ENCODE measurements around the gene DIS3L2.

The DIS3L2 gene

GRCh38 chr2:231985823-231986261, 24.3 kb downstream of the DIS3L2 start:
- Histone ChIP-seq H3K9me3 (ENCODE audit: control insufficient read depth in 1 of 2, low read length in 2 of 2) (no peaks in the 10 kb centered on the region), H3K4me1 (ENCODE audit: control insufficient read depth in 1 of 2, insufficient read depth in 2 of 2, low read length in 2 of 2) (peaks cover 0 to 6% of the 10 kb centered on the region in 2 donors), H3K4me3 (ENCODE audit: low read depth in 1 of 2, low read length in 2 of 2) (no peak overlapping the region), H3K27me3 (ENCODE audit: control insufficient read depth in 1 of 2, insufficient read depth in 2 of 2, low read length in 2 of 2) (no peaks in the 10 kb centered on the region), H3K36me3 (ENCODE audit: control insufficient read depth in 1 of 2, insufficient read depth in 2 of 2, low read length in 2 of 2) (no peaks in the 10 kb centered on the region), H3K9ac (ENCODE audit: low read depth in 1 of 2, low read length in 2 of 2) (no peak overlapping the region), H3K27ac (ENCODE audit: low read depth, low read length) (no peak overlapping the region)

GRCh38 chr2:231987124-231987727, 25.7 kb downstream of the DIS3L2 start:
- H3K36me3 ChIP-seq (ENCODE audit: control insufficient read depth in 1 of 2, insufficient read depth in 2 of 2, low read length in 2 of 2), result no peaks in the 10 kb centered on the region
- H3K4me1 ChIP-seq (ENCODE audit: control insufficient read depth in 1 of 2, insufficient read depth in 2 of 2, low read length in 2 of 2), result peaks cover 0 to 6% of the 10 kb centered on the region in 2 donors
- H3K9ac ChIP-seq (ENCODE audit: low read depth in 1 of 2, low read length in 2 of 2), result no peak overlapping the region
- no peak overlapping the region for H3K4me3 ChIP-seq (ENCODE audit: low read depth in 1 of 2, low read length in 2 of 2)
- no peak overlapping the region for H3K27ac ChIP-seq (ENCODE audit: low read depth, low read length)
- H3K27me3 ChIP-seq (ENCODE audit: control insufficient read depth in 1 of 2, insufficient read depth in 2 of 2, low read length in 2 of 2), result no peaks in the 10 kb centered on the region
- no peaks in the 10 kb centered on the region for H3K9me3 ChIP-seq (ENCODE audit: control insufficient read depth in 1 of 2, low read length in 2 of 2)

DNA sequence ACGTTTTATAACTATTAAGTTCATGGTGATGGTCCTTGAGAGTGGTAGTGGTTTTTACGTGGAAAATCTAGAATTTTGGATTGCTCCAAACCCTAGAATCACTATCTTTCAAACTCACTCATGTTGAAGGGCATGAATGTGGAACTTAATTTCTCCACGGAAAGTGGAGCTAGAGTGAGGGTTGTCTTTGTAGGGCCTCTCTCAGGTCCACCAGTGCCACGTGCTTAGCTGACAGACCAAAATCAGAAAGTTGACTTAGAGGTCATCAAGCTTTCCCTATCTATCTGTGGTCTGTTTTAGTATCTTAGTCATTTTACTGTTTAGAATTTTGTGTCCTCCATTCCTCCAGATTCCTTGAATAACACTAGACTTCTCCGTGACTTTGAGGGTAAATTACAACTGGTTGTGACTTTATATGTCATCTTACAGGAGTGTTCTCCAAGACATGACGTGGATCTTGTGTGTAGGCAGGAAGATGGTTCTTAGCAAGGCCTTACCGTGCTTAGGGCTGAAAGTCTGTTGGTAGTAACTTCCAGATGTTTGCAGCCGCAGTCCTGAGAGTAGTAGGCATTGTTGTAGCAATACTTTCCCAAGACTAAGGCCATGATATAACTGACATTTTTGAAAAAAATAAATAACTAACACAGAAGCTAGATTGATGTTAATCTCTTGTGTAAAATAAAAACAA, 26.8 kb downstream of the DIS3L2 start:
- Histone ChIP-seq H3K9ac (ENCODE audit: low read depth in 1 of 2, low read length in 2 of 2) (no peak overlapping the region), H3K9me3 (ENCODE audit: control insufficient read depth in 1 of 2, low read length in 2 of 2) (no peaks in the 10 kb centered on the region), H3K27me3 (ENCODE audit: control insufficient read depth in 1 of 2, insufficient read depth in 2 of 2, low read length in 2 of 2) (no peaks in the 10 kb centered on the region), H3K4me3 (ENCODE audit: low read depth in 1 of 2, low read length in 2 of 2) (no peak overlapping the region), H3K36me3 (ENCODE audit: control insufficient read depth in 1 of 2, insufficient read depth in 2 of 2, low read length in 2 of 2) (no peaks in the 10 kb centered on the region), H3K4me1 (ENCODE audit: control insufficient read depth in 1 of 2, insufficient read depth in 2 of 2, low read length in 2 of 2) (peaks cover 0 to 6% of the 10 kb centered on the region in 2 donors), H3K27ac (ENCODE audit: low read depth, low read length) (no peak overlapping the region)

DNA sequence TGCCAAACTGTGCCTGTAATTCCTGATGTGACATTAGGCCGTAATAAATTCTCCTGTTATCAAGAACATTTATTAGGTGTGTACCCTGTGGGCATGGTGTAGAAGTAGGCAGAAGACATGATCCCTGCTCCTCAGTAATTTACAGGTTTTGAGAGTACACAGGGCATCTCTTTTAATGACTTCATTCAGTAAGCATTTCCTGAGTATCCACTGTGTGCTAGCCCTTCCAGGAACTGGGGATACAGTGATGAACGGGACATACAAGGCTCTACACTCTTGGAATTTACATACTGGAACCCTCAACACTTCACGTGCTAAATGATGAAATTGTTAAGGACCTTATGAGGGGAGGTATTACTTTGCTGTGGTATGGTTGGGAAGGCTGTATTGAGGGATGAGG, 30.2 kb downstream of the DIS3L2 start:
- Histone ChIP-seq H3K27ac (ENCODE audit: low read depth, low read length) (no peak overlapping the region), H3K9me3 (ENCODE audit: control insufficient read depth in 1 of 2, low read length in 2 of 2) (no peaks in the 10 kb centered on the region), H3K4me3 (ENCODE audit: low read depth in 1 of 2, low read length in 2 of 2) (no peak overlapping the region), H3K4me1 (ENCODE audit: control insufficient read depth in 1 of 2, insufficient read depth in 2 of 2, low read length in 2 of 2) (peaks cover 0 to 6% of the 10 kb centered on the region in 2 donors), H3K9ac (ENCODE audit: low read depth in 1 of 2, low read length in 2 of 2) (no peak overlapping the region), H3K36me3 (ENCODE audit: control insufficient read depth in 1 of 2, insufficient read depth in 2 of 2, low read length in 2 of 2) (no peaks in the 10 kb centered on the region), H3K27me3 (ENCODE audit: control insufficient read depth in 1 of 2, insufficient read depth in 2 of 2, low read length in 2 of 2) (no peaks in the 10 kb centered on the region)

DNA sequence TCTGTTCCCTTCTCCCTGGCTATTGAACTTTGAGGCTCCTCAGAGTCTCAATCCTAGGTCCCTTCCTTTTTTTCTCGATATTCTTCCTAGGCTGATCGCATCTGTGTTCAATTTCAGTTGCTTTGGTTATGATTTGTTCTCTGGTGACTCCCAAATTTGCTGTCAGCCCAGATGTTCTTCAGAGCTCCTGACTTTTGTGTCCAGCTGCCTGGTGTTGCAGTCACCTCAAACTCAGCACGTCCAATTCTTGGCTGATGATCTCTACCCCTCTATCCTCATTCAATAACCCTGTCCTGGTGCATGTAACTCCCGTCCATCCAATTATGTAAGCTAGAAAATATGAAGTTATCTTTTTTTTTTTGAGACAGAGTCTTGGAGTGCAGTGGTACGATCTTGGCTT, 31.4 kb downstream of the DIS3L2 start:
- H3K27ac ChIP-seq (ENCODE audit: low read depth, low read length), result no peak overlapping the region
- no peaks in the 10 kb centered on the region for H3K4me1 ChIP-seq (ENCODE audit: control insufficient read depth in 1 of 2, insufficient read depth in 2 of 2, low read length in 2 of 2)
- no peaks in the 10 kb centered on the region for H3K9me3 ChIP-seq (ENCODE audit: control insufficient read depth in 1 of 2, low read length in 2 of 2)
- no peaks in the 10 kb centered on the region for H3K27me3 ChIP-seq (ENCODE audit: control insufficient read depth in 1 of 2, insufficient read depth in 2 of 2, low read length in 2 of 2)
- H3K4me3 ChIP-seq (ENCODE audit: low read depth in 1 of 2, low read length in 2 of 2), result no peak overlapping the region
- no peak overlapping the region for H3K9ac ChIP-seq (ENCODE audit: low read depth in 1 of 2, low read length in 2 of 2)
- H3K36me3 ChIP-seq (ENCODE audit: control insufficient read depth in 1 of 2, insufficient read depth in 2 of 2, low read length in 2 of 2), result no peaks in the 10 kb centered on the region

- no peak overlapping the region for H3K27ac ChIP-seq (ENCODE audit: low read depth, low read length)
- peaks cover 0 to 6% of the 10 kb centered on the region in 2 donors for H3K4me1 ChIP-seq (ENCODE audit: control insufficient read depth in 1 of 2, insufficient read depth in 2 of 2, low read length in 2 of 2)
- H3K9ac ChIP-seq (ENCODE audit: low read depth in 1 of 2, low read length in 2 of 2), result no peak overlapping the region
- no peaks in the 10 kb centered on the region for H3K27me3 ChIP-seq (ENCODE audit: control insufficient read depth in 1 of 2, insufficient read depth in 2 of 2, low read length in 2 of 2)
- H3K4me3 ChIP-seq (ENCODE audit: low read depth in 1 of 2, low read length in 2 of 2), result no peak overlapping the region
- no peaks in the 10 kb centered on the region for H3K9me3 ChIP-seq (ENCODE audit: control insufficient read depth in 1 of 2, low read length in 2 of 2)
- no peaks in the 10 kb centered on the region for H3K36me3 ChIP-seq (ENCODE audit: control insufficient read depth in 1 of 2, insufficient read depth in 2 of 2, low read length in 2 of 2)
These were observed 35.5 kb downstream of the DIS3L2 start for GRCh38 chr2:231996797-231997540.

- no peak overlapping the region for H3K4me3 ChIP-seq (ENCODE audit: low read depth in 1 of 2, low read length in 2 of 2)
- no peaks in the 10 kb centered on the region for H3K9me3 ChIP-seq (ENCODE audit: control insufficient read depth in 1 of 2, low read length in 2 of 2)
- H3K4me1 ChIP-seq (ENCODE audit: control insufficient read depth in 1 of 2, insufficient read depth in 2 of 2, low read length in 2 of 2), result peaks cover 0 to 6% of the 10 kb centered on the region in 2 donors
- no peak overlapping the region for H3K9ac ChIP-seq (ENCODE audit: low read depth in 1 of 2, low read length in 2 of 2)
- no peaks in the 10 kb centered on the region for H3K36me3 ChIP-seq (ENCODE audit: control insufficient read depth in 1 of 2, insufficient read depth in 2 of 2, low read length in 2 of 2)
- H3K27ac ChIP-seq (ENCODE audit: low read depth, low read length), result no peak overlapping the region
- H3K27me3 ChIP-seq (ENCODE audit: control insufficient read depth in 1 of 2, insufficient read depth in 2 of 2, low read length in 2 of 2), result no peaks in the 10 kb centered on the region
These were observed 36.5 kb downstream of the DIS3L2 start for GRCh38 chr2:231998046-231998445.

DNA sequence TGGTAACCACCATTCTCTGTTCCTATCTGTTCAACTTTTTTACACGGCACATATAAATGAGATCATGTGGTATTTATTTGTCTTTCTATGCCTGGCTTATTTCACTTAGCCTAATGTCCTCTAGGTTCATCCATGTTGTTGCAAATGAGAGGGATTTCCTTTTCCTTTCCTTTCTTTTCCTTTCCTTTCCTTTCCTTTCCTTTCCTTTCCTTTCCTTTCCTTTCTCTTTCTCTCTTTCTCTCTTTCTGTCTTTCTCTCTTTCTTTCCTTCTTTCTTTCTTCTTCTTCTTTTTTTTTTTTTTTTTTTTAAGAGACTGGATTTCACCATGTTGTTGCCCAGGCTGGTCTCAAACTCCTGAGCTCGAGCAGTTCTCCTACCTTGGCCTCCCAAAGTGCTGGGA, 38.9 kb downstream of the DIS3L2 start:
- peaks cover 0 to 6% of the 10 kb centered on the region in 2 donors for H3K4me1 ChIP-seq (ENCODE audit: control insufficient read depth in 1 of 2, insufficient read depth in 2 of 2, low read length in 2 of 2)
- no peaks in the 10 kb centered on the region for H3K9me3 ChIP-seq (ENCODE audit: control insufficient read depth in 1 of 2, low read length in 2 of 2)
- H3K9ac ChIP-seq (ENCODE audit: low read depth in 1 of 2, low read length in 2 of 2), result no peak overlapping the region

GRCh38 chr2:232001073-232001472, 39.6 kb downstream of the DIS3L2 start:
- Histone ChIP-seq H3K27ac (ENCODE audit: low read depth, low read length) (no peak overlapping the region), H3K36me3 (ENCODE audit: control insufficient read depth in 1 of 2, insufficient read depth in 2 of 2, low read length in 2 of 2) (no peaks in the 10 kb centered on the region), H3K4me3 (ENCODE audit: low read depth in 1 of 2, low read length in 2 of 2) (no peak overlapping the region), H3K4me1 (ENCODE audit: control insufficient read depth in 1 of 2, insufficient read depth in 2 of 2, low read length in 2 of 2) (peaks cover 0 to 6% of the 10 kb centered on the region in 2 donors), H3K9ac (ENCODE audit: low read depth in 1 of 2, low read length in 2 of 2) (no peak overlapping the region), H3K9me3 (ENCODE audit: control insufficient read depth in 1 of 2, low read length in 2 of 2) (no peaks in the 10 kb centered on the region), H3K27me3 (ENCODE audit: control insufficient read depth in 1 of 2, insufficient read depth in 2 of 2, low read length in 2 of 2) (no peaks in the 10 kb centered on the region)

More for the DNA sequence above, 38.9 kb downstream of the DIS3L2 start:
- Histone ChIP-seq H3K27ac (ENCODE audit: low read depth, low read length) (no peak overlapping the region), H3K36me3 (ENCODE audit: control insufficient read depth in 1 of 2, insufficient read depth in 2 of 2, low read length in 2 of 2) (no peaks in the 10 kb centered on the region), H3K4me3 (ENCODE audit: low read depth in 1 of 2, low read length in 2 of 2) (no peak overlapping the region), H3K27me3 (ENCODE audit: control insufficient read depth in 1 of 2, insufficient read depth in 2 of 2, low read length in 2 of 2) (no peaks in the 10 kb centered on the region)

DNA sequence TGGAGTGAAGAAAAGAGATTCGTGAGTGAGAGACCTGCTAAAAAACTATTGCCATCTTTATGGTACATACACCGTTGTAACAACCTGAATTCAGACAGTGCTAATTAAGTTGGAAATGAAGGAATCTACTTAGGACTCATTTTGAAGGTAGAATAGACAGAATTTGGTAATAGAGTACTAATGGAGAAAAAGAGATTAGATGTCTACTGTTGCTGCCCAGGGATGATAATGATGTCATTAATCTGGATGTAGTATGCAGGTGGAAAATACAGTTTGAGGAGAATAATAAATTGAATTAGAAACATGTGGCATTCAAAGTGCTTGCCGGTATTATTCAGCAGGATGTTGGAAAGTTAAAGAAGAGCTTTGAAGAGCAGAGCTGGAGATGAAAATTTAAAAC, 44.7 kb downstream of the DIS3L2 start:
- Histone ChIP-seq H3K36me3 (ENCODE audit: control insufficient read depth in 1 of 2, insufficient read depth in 2 of 2, low read length in 2 of 2) (no peaks in the 10 kb centered on the region), H3K9me3 (ENCODE audit: control insufficient read depth in 1 of 2, low read length in 2 of 2) (no peaks in the 10 kb centered on the region), H3K9ac (ENCODE audit: low read depth in 1 of 2, low read length in 2 of 2) (no peak overlapping the region), H3K4me3 (ENCODE audit: low read depth in 1 of 2, low read length in 2 of 2) (no peak overlapping the region), H3K27me3 (ENCODE audit: control insufficient read depth in 1 of 2, insufficient read depth in 2 of 2, low read length in 2 of 2) (no peaks in the 10 kb centered on the region), H3K4me1 (ENCODE audit: control insufficient read depth in 1 of 2, insufficient read depth in 2 of 2, low read length in 2 of 2) (no peaks in the 10 kb centered on the region), H3K27ac (ENCODE audit: low read depth, low read length) (no peak overlapping the region)

Data from duodenal mucosa (tissue), 2 donors.